Measurements from ENCODE around the gene CCDC86. TPM values are rescaled to one million over a fixed set of nuclear protein-coding genes. Genes with fewer than 3 reads are reported as not detected.

The CCDC86 gene
- total and polyA plus RNA-seq, 10 of the 15 experiments (the other 5 are each of a cell fraction or from before 2014, with no cell fraction given), result 2.0 to 87.2 (median 38.7) TPM

DNA sequence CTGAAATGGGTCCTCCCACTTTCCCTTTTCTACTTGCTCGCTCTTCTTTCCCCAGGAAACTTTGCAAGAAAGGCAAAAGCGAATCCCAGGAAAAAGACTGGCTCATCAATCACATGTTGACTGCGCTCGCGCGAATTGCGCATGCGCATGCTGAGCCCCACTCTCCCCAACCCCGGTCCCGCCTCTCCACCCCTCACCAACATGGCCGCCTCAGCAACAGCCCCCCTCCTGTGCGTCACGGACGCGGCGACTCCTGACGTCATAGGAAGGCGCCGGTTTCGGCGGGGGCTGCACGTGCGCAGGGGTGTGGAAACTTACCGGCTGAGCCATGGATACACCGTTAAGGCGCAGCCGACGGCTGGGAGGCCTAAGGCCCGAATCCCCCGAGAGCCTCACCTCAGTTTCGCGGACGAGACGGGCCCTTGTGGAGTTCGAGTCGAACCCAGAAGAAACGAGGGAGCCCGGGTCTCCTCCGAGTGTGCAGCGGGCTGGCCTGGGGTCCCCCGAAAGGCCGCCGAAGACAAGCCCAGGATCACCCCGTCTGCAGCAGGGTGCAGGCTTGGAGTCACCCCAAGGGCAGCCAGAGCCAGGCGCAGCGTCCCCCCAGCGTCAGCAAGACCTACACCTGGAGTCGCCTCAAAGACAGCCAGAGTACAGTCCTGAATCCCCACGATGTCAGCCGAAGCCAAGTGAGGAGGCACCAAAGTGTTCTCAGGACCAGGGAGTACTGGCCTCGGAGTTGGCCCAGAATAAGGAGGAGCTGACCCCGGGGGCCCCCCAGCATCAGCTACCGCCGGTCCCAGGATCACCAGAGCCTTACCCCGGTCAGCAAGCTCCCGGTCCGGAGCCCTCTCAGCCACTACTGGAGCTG, at the start of gene CCDC86 (continued):
- peak; percentile 63 for TF ChIP-seq ZNF687 (IDR thresholded peaks at IDR 0.05)
- no peak for TF ChIP-seq YBX1 (IDR thresholded peaks at IDR 0.05)
- TF ChIP-seq MTA2 (IDR thresholded peaks at IDR 0.05; ENCODE audit: low read depth), result no peak
- no peak for TF ChIP-seq ZBTB4 (CRISPR knock-in tag; IDR thresholded peaks at IDR 0.05)
- TF ChIP-seq MYB (IDR thresholded peaks at IDR 0.05; ENCODE audit: borderline replicate concordance, low read depth, low read length), result 0 out of 2 replicates have a peak, but pooled peaks have one; percentile 22
- peak; percentile 62; the same call in 1 of the 2 replicates for TF ChIP-seq POLR2AphosphoS5 (IDR thresholded peaks at IDR 0.05; ENCODE audit: low read length)
- TF ChIP-seq BRCA1 (IDR thresholded peaks at IDR 0.05; ENCODE audit: low read depth, low read length), result peak; percentile 54
- TF ChIP-seq RAD51 (IDR thresholded peaks at IDR 0.05), result peak; percentile 67
- no peak for TF ChIP-seq NFXL1 (IDR thresholded peaks at IDR 0.05; ENCODE audit: borderline replicate concordance)
- TF ChIP-seq, protein P1, sequence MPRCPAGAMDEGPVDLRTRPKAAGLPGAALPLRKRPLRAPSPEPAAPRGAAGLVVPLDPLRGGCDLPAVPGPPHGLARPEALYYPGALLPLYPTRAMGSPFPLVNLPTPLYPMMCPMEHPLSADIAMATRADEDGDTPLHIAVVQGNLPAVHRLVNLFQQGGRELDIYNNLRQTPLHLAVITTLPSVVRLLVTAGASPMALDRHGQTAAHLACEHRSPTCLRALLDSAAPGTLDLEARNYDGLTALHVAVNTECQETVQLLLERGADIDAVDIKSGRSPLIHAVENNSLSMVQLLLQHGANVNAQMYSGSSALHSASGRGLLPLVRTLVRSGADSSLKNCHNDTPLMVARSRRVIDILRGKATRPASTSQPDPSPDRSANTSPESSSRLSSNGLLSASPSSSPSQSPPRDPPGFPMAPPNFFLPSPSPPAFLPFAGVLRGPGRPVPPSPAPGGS (IDR thresholded peaks at IDR 0.05; ENCODE audit: borderline replicate concordance, insufficient read depth, low read depth, low read length, poor library complexity, severe bottlenecking), result peak; percentile 33
- TF ChIP-seq, protein P2, sequence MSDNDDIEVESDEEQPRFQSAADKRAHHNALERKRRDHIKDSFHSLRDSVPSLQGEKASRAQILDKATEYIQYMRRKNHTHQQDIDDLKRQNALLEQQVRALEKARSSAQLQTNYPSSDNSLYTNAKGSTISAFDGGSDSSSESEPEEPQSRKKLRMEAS (IDR thresholded peaks at IDR 0.05; ENCODE audit: low read depth, low read length), result peak; percentile 100
- no peak for TF ChIP-seq PAX8 (IDR thresholded peaks at IDR 0.05)
- peak; percentile 43; the same call in 1 of the 2 replicates for TF ChIP-seq LARP7 (IDR thresholded peaks at IDR 0.05)
- TF ChIP-seq, protein P3, sequence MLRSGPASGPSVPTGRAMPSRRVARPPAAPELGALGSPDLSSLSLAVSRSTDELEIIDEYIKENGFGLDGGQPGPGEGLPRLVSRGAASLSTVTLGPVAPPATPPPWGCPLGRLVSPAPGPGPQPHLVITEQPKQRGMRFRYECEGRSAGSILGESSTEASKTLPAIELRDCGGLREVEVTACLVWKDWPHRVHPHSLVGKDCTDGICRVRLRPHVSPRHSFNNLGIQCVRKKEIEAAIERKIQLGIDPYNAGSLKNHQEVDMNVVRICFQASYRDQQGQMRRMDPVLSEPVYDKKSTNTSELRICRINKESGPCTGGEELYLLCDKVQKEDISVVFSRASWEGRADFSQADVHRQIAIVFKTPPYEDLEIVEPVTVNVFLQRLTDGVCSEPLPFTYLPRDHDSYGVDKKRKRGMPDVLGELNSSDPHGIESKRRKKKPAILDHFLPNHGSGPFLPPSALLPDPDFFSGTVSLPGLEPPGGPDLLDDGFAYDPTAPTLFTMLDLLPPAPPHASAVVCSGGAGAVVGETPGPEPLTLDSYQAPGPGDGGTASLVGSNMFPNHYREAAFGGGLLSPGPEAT (IDR thresholded peaks at IDR 0.05; ENCODE audit: low read depth), result peak; percentile 66
- TF ChIP-seq MEF2B (IDR thresholded peaks at IDR 0.05; ENCODE audit: partially characterized antibody, poor library complexity, severe bottlenecking), result peak; percentile 72
- peak; percentile 82 for TF ChIP-seq SP1 (IDR thresholded peaks at IDR 0.05; ENCODE audit: low read depth, low read length)
- no peak for TF ChIP-seq ZNF217 (IDR thresholded peaks at IDR 0.05)
- peak; percentile 87; the same call in 1 of the 2 replicates for TF ChIP-seq PAX5 (IDR thresholded peaks at IDR 0.05; ENCODE audit: borderline replicate concordance, low read depth, low read length)
- 0 out of 2 replicates have a peak, but pooled peaks have one; percentile 38 for TF ChIP-seq HDGF (IDR thresholded peaks at IDR 0.05)

All from GM12878 (cell line).